Endothelial cell (in vitro differentiated cells): ENCODE data around the gene ATP6V1B1. TPM values are rescaled to one million over a fixed set of nuclear protein-coding genes. Genes with fewer than 3 reads are reported as not detected.

ENCODE experiments used
- DNase-seq: peaks from one replicate; pipeline ENCODE4 v3.0.0; 2021; ENCODE audit warnings: low spot score
- H3K27ac Mint-ChIP-seq: one replicate; pipeline ENCODE4 v1.8.0; 2021; ENCODE audit warnings: mixed read lengths, inconsistent platforms; ENCODE audit not compliant: unreplicated experiment
- H3K27me3 Mint-ChIP-seq: one replicate; pipeline ENCODE4 v1.8.0; 2021; ENCODE audit warnings: mild to moderate bottlenecking, moderate library complexity, mixed read lengths, inconsistent platforms; ENCODE audit not compliant: unreplicated experiment
- H3K36me3 Mint-ChIP-seq: one replicate; pipeline ENCODE4 v1.8.0; 2021; ENCODE audit warnings: mild to moderate bottlenecking, low read depth, mixed read lengths, inconsistent platforms; ENCODE audit not compliant: unreplicated experiment
- H3K4me1 Mint-ChIP-seq: one replicate; pipeline ENCODE4 v1.8.0; 2021; ENCODE audit warnings: mild to moderate bottlenecking, mixed read lengths, inconsistent platforms; ENCODE audit not compliant: unreplicated experiment
- H3K4me3 Mint-ChIP-seq: one replicate; pipeline ENCODE4 v1.8.0; 2021; ENCODE audit warnings: mild to moderate bottlenecking, mixed read lengths, inconsistent platforms; ENCODE audit not compliant: unreplicated experiment
- H3K9me3 Mint-ChIP-seq: one replicate; pipeline ENCODE4 v1.8.0; 2021; ENCODE audit warnings: mixed read lengths, inconsistent platforms; ENCODE audit not compliant: unreplicated experiment
- total RNA-seq: library from RNA; stranded (reverse); fragmentation: NEBNext Ultra II Directional; extraction: Animal tissue kit (Norgen Biotek cat#: 25700); gene quantifications from one replicate; pipeline ENCODE4 v1.2.1, GENCODE V29; 2021; ENCODE audit not compliant: unreplicated experiment
- TF ChIP-seq, protein P1 (sequence below): fragments of 200-600 bp; sonication (generic); IDR thresholded peaks from one replicate; pipeline ENCODE4 v1.5.0; 2021; ENCODE audit warnings: antibody characterized with exemption; ENCODE audit not compliant: unreplicated experiment

ATP6V1B1 gene
- total RNA-seq, 1 donor from 2014 or later: not detected

DNA sequence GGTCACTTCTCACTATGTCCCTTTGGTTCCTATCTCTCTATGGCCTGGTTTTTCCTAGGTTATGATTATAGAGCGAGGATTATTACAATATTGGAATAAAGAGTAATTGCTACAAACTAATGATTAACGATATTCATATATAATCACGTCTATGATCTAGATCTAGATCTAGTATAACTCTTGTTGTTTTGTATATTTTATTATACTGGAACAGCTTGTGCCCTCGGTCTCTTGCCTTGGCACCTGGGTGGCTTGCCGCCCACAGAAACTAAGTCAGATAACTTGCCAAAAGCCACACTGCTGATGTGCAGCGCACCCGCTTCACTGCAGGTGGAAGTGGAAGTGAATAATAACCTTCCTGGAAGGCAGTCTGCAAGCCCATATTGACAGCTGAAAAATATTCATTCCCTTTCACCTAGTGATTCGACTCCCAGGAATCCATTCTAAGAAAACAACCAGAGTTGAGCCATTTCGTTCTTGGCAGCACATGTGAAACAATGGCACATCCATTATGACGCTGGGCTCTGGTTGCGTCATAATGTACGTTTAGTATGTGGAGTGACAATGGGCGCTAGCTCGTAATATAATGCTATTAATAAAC lies 42.0 kb downstream of the ATP6V1B1 start:
- H3K27me3 Mint-ChIP-seq: peaks cover 16% of the 10 kb centered on the region
- no peak overlapping the region for H3K27ac Mint-ChIP-seq
- TF ChIP-seq, protein P1, sequence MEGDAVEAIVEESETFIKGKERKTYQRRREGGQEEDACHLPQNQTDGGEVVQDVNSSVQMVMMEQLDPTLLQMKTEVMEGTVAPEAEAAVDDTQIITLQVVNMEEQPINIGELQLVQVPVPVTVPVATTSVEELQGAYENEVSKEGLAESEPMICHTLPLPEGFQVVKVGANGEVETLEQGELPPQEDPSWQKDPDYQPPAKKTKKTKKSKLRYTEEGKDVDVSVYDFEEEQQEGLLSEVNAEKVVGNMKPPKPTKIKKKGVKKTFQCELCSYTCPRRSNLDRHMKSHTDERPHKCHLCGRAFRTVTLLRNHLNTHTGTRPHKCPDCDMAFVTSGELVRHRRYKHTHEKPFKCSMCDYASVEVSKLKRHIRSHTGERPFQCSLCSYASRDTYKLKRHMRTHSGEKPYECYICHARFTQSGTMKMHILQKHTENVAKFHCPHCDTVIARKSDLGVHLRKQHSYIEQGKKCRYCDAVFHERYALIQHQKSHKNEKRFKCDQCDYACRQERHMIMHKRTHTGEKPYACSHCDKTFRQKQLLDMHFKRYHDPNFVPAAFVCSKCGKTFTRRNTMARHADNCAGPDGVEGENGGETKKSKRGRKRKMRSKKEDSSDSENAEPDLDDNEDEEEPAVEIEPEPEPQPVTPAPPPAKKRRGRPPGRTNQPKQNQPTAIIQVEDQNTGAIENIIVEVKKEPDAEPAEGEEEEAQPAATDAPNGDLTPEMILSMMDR: peak; percentile 45
- peaks cover 10% of the 10 kb centered on the region for H3K36me3 Mint-ChIP-seq
- no peak for DNase-seq
- no peaks in the 10 kb centered on the region for H3K9me3 Mint-ChIP-seq
- H3K4me1 Mint-ChIP-seq: peaks cover 13% of the 10 kb centered on the region
- H3K4me3 Mint-ChIP-seq: peak overlapping the region; percentile 95

DNA sequence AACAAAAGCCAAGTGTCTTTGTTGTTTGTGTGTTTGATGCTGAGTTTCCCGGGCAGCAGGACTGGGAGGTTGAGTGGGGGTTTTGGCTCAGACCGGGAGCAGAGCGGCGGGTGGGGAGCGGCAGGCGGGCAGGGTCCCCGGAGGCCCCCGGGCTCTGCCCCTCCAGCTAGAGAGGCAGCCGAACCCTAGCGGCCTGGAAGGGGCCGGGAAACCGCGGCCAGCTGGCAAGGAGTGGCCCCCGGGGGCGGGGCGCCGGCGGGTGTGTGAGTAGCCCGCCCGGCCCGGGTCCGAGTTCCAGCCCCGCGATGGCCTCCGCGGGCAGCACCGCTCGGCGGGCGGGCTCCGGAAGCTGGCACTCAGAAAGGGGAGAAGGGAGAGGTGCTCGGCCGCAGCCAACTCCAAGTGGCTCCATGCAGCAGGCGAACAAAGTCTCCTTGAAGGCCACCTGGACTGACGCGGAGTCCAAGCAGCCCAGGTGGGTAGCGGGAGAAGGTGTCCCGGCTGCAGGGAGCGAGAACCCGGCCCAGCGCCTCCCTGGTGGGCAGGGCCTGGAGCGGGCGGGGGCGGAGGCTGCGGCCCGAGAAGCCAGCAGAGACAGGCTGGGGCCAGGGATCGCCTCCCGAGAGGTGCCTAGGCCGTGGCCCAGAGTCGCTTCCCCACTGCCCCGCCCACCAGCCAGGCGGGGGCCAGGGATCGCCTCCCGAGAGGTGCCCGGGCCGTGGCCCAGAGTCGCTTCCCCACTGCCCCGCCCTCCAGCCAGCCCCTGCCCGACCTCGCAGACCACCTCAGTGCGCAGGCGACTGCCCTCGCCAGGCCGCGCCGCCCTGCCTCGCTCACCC lies 42.9 kb downstream of the ATP6V1B1 start, which contains the start of gene ANKRD53:
Gene ANKRD53 (plus strand): TSS at position 290 of the 839 bp plus-strand sequence. CDS start 16 bp downstream, at position 306.
- peak; percentile 62 for DNase-seq
- H3K4me1 Mint-ChIP-seq: peaks cover 13% of the 10 kb centered on the region
- peaks cover 17% of the 10 kb centered on the region for H3K36me3 Mint-ChIP-seq
- peak within 1 kb of the TSS; percentile 86 for H3K27ac Mint-ChIP-seq
- H3K9me3 Mint-ChIP-seq: no peaks in the 10 kb centered on the region
- TF ChIP-seq, protein P1: no peak
- H3K27me3 Mint-ChIP-seq: peaks cover 16% of the 10 kb centered on the region
- H3K4me3 Mint-ChIP-seq: peak within 1 kb of the TSS; percentile 95

DNA sequence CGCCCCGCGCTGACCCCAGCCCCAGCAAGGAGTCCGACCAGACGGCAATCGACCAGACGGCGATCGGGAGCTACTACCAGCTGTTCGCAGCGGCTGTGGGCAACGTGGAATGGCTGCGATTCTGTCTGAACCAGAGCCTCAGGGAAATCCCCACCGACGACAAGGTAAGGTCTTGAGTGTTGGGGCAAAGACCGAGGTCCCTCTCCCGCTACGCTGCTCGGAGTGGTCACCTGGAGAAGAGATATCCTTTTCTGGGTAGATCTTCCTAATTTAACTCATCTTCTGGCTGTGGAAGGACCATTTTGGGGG lies 43.4 kb downstream of the ATP6V1B1 start:
- TF ChIP-seq, protein P1: no peak
- peaks cover 15% of the 10 kb centered on the region for H3K4me1 Mint-ChIP-seq
- H3K27me3 Mint-ChIP-seq: peaks cover 18% of the 10 kb centered on the region
- no peaks in the 10 kb centered on the region for H3K9me3 Mint-ChIP-seq
- H3K36me3 Mint-ChIP-seq: peaks cover 18% of the 10 kb centered on the region
- H3K27ac Mint-ChIP-seq: no peak overlapping the region
- H3K4me3 Mint-ChIP-seq: peak overlapping the region; percentile 76
- no peak for DNase-seq

DNA sequence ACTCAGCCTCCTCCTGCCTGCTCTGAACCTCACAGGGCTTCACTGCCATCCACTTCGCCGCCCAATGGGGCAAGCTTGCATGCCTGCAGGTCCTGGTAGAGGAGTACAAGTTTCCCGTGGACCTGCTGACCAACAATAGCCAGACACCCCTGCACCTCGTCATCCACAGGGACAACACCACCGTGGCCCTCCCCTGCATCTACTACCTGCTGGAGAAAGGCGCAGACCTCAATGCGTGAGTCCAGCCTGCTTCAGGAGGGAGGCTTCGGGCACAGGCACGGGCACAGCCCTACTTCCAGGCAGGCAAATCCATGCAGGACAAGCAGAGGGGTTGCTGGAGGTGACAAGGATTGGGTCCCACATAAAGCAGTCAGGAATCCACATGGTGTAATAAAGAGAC lies 43.9 kb downstream of the ATP6V1B1 start:
- H3K27ac Mint-ChIP-seq: no peak overlapping the region
- peaks cover 19% of the 10 kb centered on the region for H3K27me3 Mint-ChIP-seq
- peaks cover 19% of the 10 kb centered on the region for H3K4me1 Mint-ChIP-seq
- peak overlapping the region; percentile 76 for H3K4me3 Mint-ChIP-seq
- TF ChIP-seq, protein P1: no peak
- no peak for DNase-seq
- no peaks in the 10 kb centered on the region for H3K9me3 Mint-ChIP-seq
- peaks cover 18% of the 10 kb centered on the region for H3K36me3 Mint-ChIP-seq

DNA sequence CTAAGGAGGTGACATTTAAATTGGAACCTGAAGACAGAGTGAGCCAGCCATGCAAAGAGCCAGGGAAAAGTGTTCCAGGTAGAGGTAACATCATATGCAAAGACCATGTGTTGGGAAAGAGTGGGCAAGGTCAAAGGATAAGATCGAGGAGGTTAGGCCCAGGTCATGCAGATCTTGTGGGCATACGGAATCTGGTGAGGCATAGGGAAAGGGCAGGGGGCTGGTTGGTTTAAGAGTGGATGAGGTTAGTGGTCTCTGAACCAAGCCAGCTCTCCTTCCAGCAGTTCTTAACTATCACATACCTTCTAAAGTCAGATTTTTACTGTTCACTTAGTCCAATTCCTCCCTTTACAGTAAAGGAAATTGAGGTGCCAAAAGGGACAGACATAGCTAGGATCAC lies 45.7 kb downstream of the ATP6V1B1 start:
- Mint-ChIP-seq H3K9me3 (no peaks in the 10 kb centered on the region), H3K27ac (no peak overlapping the region), H3K4me1 (peaks cover 25% of the 10 kb centered on the region), H3K27me3 (peaks cover 20% of the 10 kb centered on the region), H3K4me3 (peak overlapping the region; percentile 26), H3K36me3 (peaks cover 26% of the 10 kb centered on the region)
- TF ChIP-seq, protein P1: no peak
- DNase-seq: no peak
